Measurements from ENCODE around the gene ALOXE3. TPM values are rescaled to one million over a fixed set of nuclear protein-coding genes. Genes with fewer than 3 reads are reported as not detected.

Gene ALOXE3
- total and polyA plus RNA-seq, 12 donors: 0.09 TPM; not detected in 11

GRCh38 chr17:8154608-8155155, 36.4 kb upstream of the ALOXE3 start:
- Histone ChIP-seq H3K36me3 (peaks cover 4 to 25% (median 14%) of the 10 kb centered on the region in 9 donors), H3K4me1 (peaks cover 30 to 89% (median 57%) of the 10 kb centered on the region in 9 donors), H3K27ac (peak overlapping the region; percentile 92 to 100 (median 100)), H3K4me3 (peak overlapping the region; percentile 66 to 91 (median 81)), H3K9me3 (no peaks in the 10 kb centered on the region), H3K27me3 (no peaks in the 10 kb centered on the region)
- no peak for ATAC-seq
- no peak for TF ChIP-seq CTCF (IDR thresholded peaks at IDR 0.05)
- intact Hi-C loops (cut with DNase I): loop anchor here in 5 of 10 donors (1.0 to 10.0 kb wide), 9 partner anchors 16 to 320 kb away; partner anchors contain the start of genes ALOXE3 (in 1 of the 5), CYB5D1 (in 1 of the 5), HES7 (in 1 of the 5) and KDM6B (in 1 of the 5)
- DNase-seq: no peak
- 7 to 8% methylated on average over 11 of the region's 11 CpGs for WGBS, 2 donors

GRCh38 chr17:8153957-8154607, 35.8 kb upstream of the ALOXE3 start:
- Histone ChIP-seq H3K27ac (peak overlapping the region; percentile 97 to 100 (median 100)), H3K4me3 (peak overlapping the region in 9 of 10 donors; percentile 66 to 96 (median 81)), H3K9me3 (no peaks in the 10 kb centered on the region), H3K4me1 (peaks cover 36 to 83% (median 58%) of the 10 kb centered on the region in 9 donors), H3K27me3 (no peaks in the 10 kb centered on the region), H3K36me3 (peaks cover 10 to 25% (median 17%) of the 10 kb centered on the region in 9 donors)
- TF ChIP-seq CTCF (IDR thresholded peaks at IDR 0.05): no peak
- intact Hi-C loops (cut with DNase I): loop anchor here in 5 of 10 donors (1.0 to 10.0 kb wide), 8 partner anchors 15 to 319 kb away; partner anchors contain the start of genes ALOXE3 (in 1 of the 5), CYB5D1 (in 1 of the 5), KDM6B (in 1 of the 5) and NAA38 (in 1 of the 5)
- WGBS, 2 donors: 1 to 2% methylated on average over 22 of the region's 22 CpGs
- ATAC-seq: peak; percentile 35 to 69 (median 66)
- peak; percentile 100 for DNase-seq

GRCh38 chr17:8153525-8153956, 35.2 kb upstream of the ALOXE3 start:
- Histone ChIP-seq H3K27ac (peak overlapping the region; percentile 97 to 100 (median 100)), H3K27me3 (no peaks in the 10 kb centered on the region), H3K4me1 (peaks cover 33 to 80% (median 59%) of the 10 kb centered on the region in 9 donors), H3K9me3 (no peaks in the 10 kb centered on the region), H3K36me3 (peaks cover 13 to 29% (median 22%) of the 10 kb centered on the region in 9 donors), H3K4me3 (peak overlapping the region in 9 of 10 donors; percentile 26 to 96 (median 78))
- intact Hi-C loops (cut with DNase I): loop anchor here in 4 of 10 donors (5.0 to 10.0 kb wide), 4 partner anchors 299 to 319 kb away; partner anchors contain the start of genes CYB5D1 (in 1 of the 4), KDM6B (in 1 of the 4), NAA38 (in 1 of the 4) and TMEM88 (in 1 of the 4)
- no peak for TF ChIP-seq CTCF (IDR thresholded peaks at IDR 0.05)
- 17 to 22% methylated on average over 13 of the region's 13 CpGs for WGBS, 2 donors
- DNase-seq (peak; percentile 59 to 87), ATAC-seq (peak in 7 of 8 donors; percentile 7 to 39 (median 19))

GRCh38 chr17:8153031-8153451, 34.7 kb upstream of the ALOXE3 start:
- Histone ChIP-seq H3K9me3 (no peaks in the 10 kb centered on the region), H3K27me3 (no peaks in the 10 kb centered on the region), H3K4me1 (peaks cover 32 to 80% (median 55%) of the 10 kb centered on the region in 9 donors), H3K27ac (peak overlapping the region; percentile 97 to 100 (median 100)), H3K36me3 (peaks cover 18 to 34% (median 27%) of the 10 kb centered on the region in 9 donors), H3K4me3 (peak overlapping the region in 8 of 10 donors; percentile 70 to 96 (median 80))
- no peak for TF ChIP-seq CTCF (IDR thresholded peaks at IDR 0.05)
- intact Hi-C loops (cut with DNase I): loop anchor here in 4 of 10 donors (5.0 to 10.0 kb wide), 4 partner anchors 298 to 318 kb away; partner anchors contain the start of genes CYB5D1 (in 1 of the 4), KDM6B (in 1 of the 4), NAA38 (in 1 of the 4) and TMEM88 (in 1 of the 4)
- no peak for ATAC-seq
- peak; percentile 13 to 34 for DNase-seq
- 50% methylated on average over 7 of the region's 7 CpGs for WGBS, 2 donors
